GM18520 (cell line): ENCODE measurements around the gene CHD9NB.
"Not testable (repeated sequence)": the region's sequence is repeated elsewhere in the genome, so short reads cannot be mapped to it uniquely, and the experiment has no call there.

Experiments used
- ATAC-seq: cut with Tn5 transposase; IDR thresholded peaks from one replicate; pipeline ENCODE4 v1.9.1; 2021; ENCODE audit not compliant: unreplicated experiment

CHD9NB gene

GRCh38 chr16:53084141-53084541 is 31.4 kb upstream of the CHD9NB start:
- ATAC-seq: no peak

- no peak for ATAC-seq
Observed at GRCh38 chr16:53083119-53083518, 30.4 kb upstream of the CHD9NB start.

- ATAC-seq: no peak
Observed at GRCh38 chr16:53082509-53082908, 29.8 kb upstream of the CHD9NB start.

GRCh38 chr16:53081686-53082407 is 29.1 kb upstream of the CHD9NB start:
- no peak for ATAC-seq

- no peak for ATAC-seq
Observed at GRCh38 chr16:53081032-53081424, 28.3 kb upstream of the CHD9NB start.

GRCh38 chr16:53080345-53081031 is 27.8 kb upstream of the CHD9NB start:
- no peak for ATAC-seq

- ATAC-seq: no peak
Observed at GRCh38 chr16:53078765-53079485, 26.2 kb upstream of the CHD9NB start.

- ATAC-seq: no peak
Observed at GRCh38 chr16:53078247-53078646, 25.6 kb upstream of the CHD9NB start.

GRCh38 chr16:53075461-53075860 is 22.8 kb upstream of the CHD9NB start:
- not testable (repeated sequence) for ATAC-seq

GRCh38 chr16:53074296-53074695 is 21.6 kb upstream of the CHD9NB start:
- ATAC-seq: not testable (repeated sequence)

- ATAC-seq: no peak
Observed at GRCh38 chr16:53073022-53073421, 20.3 kb upstream of the CHD9NB start.

- no peak for ATAC-seq
Observed at GRCh38 chr16:53071748-53072301, 19.1 kb upstream of the CHD9NB start.

GRCh38 chr16:53069772-53070171 is 17.1 kb upstream of the CHD9NB start:
- ATAC-seq: no peak

- peak; percentile 49 for ATAC-seq
Observed at GRCh38 chr16:53068423-53068833, 15.7 kb upstream of the CHD9NB start.

GRCh38 chr16:53067675-53068074 is 15.0 kb upstream of the CHD9NB start:
- no peak for ATAC-seq

GRCh38 chr16:53065461-53066061 is 12.9 kb upstream of the CHD9NB start:
- ATAC-seq: no peak

- ATAC-seq: no peak
Observed at GRCh38 chr16:53064081-53064578, 11.4 kb upstream of the CHD9NB start.

- ATAC-seq: peak; percentile 70
Observed at GRCh38 chr16:53061701-53062159, 9.0 kb upstream of the CHD9NB start.

GRCh38 chr16:53061256-53061655 is 8.6 kb upstream of the CHD9NB start:
- ATAC-seq: peak; percentile 8

GRCh38 chr16:53059672-53060071 is 7.0 kb upstream of the CHD9NB start:
- ATAC-seq: no peak

GRCh38 chr16:53058882-53059281 is 6.2 kb upstream of the CHD9NB start:
- no peak for ATAC-seq
